K562 (cell line): Measurements from ENCODE around the gene BAD. TPM values are rescaled to one million over a fixed set of nuclear protein-coding genes. Genes with fewer than 3 reads are reported as not detected.

Experiments
- EP300 ChIP-seq: IDR thresholded peaks from 2 replicates; pipeline ENCODE4 v1.6.1; 2012; ENCODE audit warnings: low read length, improper control_type of control experiment
- GTF2F1 ChIP-seq: IDR thresholded peaks from 2 replicates; pipeline ENCODE4 v1.6.1; 2011; ENCODE audit warnings: low read depth, low read length, improper control_type of control experiment
- LARP7 ChIP-seq: fragments of 450-650 bp; IDR thresholded peaks from 2 replicates; pipeline ENCODE4 v1.6.1; 2016
- MIER1 ChIP-seq: fragments of 450-650 bp; IDR thresholded peaks from 2 replicates; pipeline ENCODE4 v1.6.1; 2016; ENCODE audit warnings: antibody characterized with exemption, mild to moderate bottlenecking, low read depth
- MLX ChIP-seq, 2 experiments: fragments of 450-650 bp in 1 of 2; sonication (generic) in 1 of 2; formaldehyde crosslinking; conservative IDR thresholded peaks; 2 replicates each; pipeline versions ENCODE4 v1.4.0 to v1.8.1; 2020 to 2022; ENCODE audit warnings: mild to moderate bottlenecking in 1 of 2, missing genetic modification reagents in 1 of 2
- NKRF ChIP-seq: fragments of 450-650 bp; IDR thresholded peaks from 2 replicates; pipeline ENCODE4 v1.6.1; 2016; ENCODE audit warnings: borderline replicate concordance
- NR4A1 ChIP-seq, 2 experiments: fragments of 250-450 bp in 1 of 2; fragments of 450-650 bp in 1 of 2; sonication (Bioruptor Pico) in 1 of 2; IDR thresholded peaks; 2 replicates each; pipeline versions ENCODE4 v1.4.0 to v1.6.1; 2016 to 2020; ENCODE audit warnings: mild to moderate bottlenecking in 2 of 2, missing compliant biosample characterization in 1 of 2, missing genetic modification characterization in 1 of 2, moderate library complexity in 1 of 2
- PHF20 ChIP-seq: fragments of 450-650 bp; IDR thresholded peaks from 2 replicates; pipeline ENCODE4 v1.6.1; 2018; ENCODE audit not compliant: partially characterized antibody
- SRSF3 ChIP-seq: fragments of 200-400 bp; formaldehyde crosslinking; IDR thresholded peaks from 2 replicates; pipeline ENCODE4 v1.6.1; 2016; ENCODE audit warnings: mild to moderate bottlenecking, low read length, moderate library complexity; ENCODE audit not compliant: insufficient read depth
- ZNF384 ChIP-seq: IDR thresholded peaks from 2 replicates; pipeline ENCODE4 v1.6.1; 2012; ENCODE audit warnings: low read depth, low read length, improper control_type of control experiment
- ZNF449 ChIP-seq: fragments of 250-450 bp; sonication (Bioruptor Pico); IDR thresholded peaks from 2 replicates; pipeline ENCODE4 v1.8.0; 2022; ENCODE audit warnings: moderate library complexity, mild to moderate bottlenecking, inconsistent platforms
- ZNF511 ChIP-seq: sonication (generic); formaldehyde crosslinking; IDR thresholded peaks from 2 replicates; pipeline ENCODE4 v1.8.0; 2022; ENCODE audit warnings: mild to moderate bottlenecking, missing genetic modification reagents
- ZNF707 ChIP-seq: fragments of 250-450 bp; sonication (Bioruptor Pico); conservative IDR thresholded peaks from 2 replicates; pipeline ENCODE4 v1.8.0; 2022; ENCODE audit warnings: inconsistent platforms, mild to moderate bottlenecking, moderate library complexity
- polyA plus RNA-seq, 8 experiments: library from polyadenylated mRNA; depleted of rRNA in 4 of 8; stranded (reverse) in 5 of 8; unstranded in 3 of 8; fragments of >200 nt; fragmentation: Nextera tagmentation in 2 of 8; fragmentation: Illumina TruSeq in 1 of 8; extraction: Ambion mirVana in 2 of 8; extraction: Trizol in 1 of 8; gene quantifications; 2 replicates each; pipeline versions ENCODE4 v1.2.1 to v1.2.3, GENCODE V29; 2011 to 2014; ENCODE audit warnings: inconsistent platforms in 1 of 8, missing spikeins in 1 of 8
- total RNA-seq, 7 experiments: library from RNA; depleted of rRNA in 6 of 7; stranded (reverse); fragments of >200 nt in 6 of 7; fragmentation: Illumina TruSeq in 2 of 7; extraction: Trizol in 2 of 7; gene quantifications; 2 replicates each; pipeline versions ENCODE4 v1.2.1 to v1.2.3, GENCODE V29; 2011 to 2021; ENCODE audit warnings: low replicate concordance in 1 of 7

Gene BAD
- total and polyA plus RNA-seq, 9 of the 15 experiments (the other 6 are each of a cell fraction or from before 2014, with no cell fraction given): 0.61 to 45.6 (median 11.8) TPM

GRCh38 chr11:64286801-64287159, 2.3 kb upstream of the BAD start (continued):
- TF ChIP-seq NR4A1 (CRISPR knock-in tag; IDR thresholded peaks at IDR 0.05): no peak
- no peak for TF ChIP-seq NR4A1 (tag; IDR thresholded peaks at IDR 0.05)
- TF ChIP-seq NKRF: no peak
- no peak for TF ChIP-seq ZNF511 (CRISPR knock-in tag)
- TF ChIP-seq PHF20: no peak
- TF ChIP-seq MLX (CRISPR knock-in tag; conservative IDR thresholded peaks at IDR 0.05): no peak
- no peak for TF ChIP-seq EP300
- TF ChIP-seq GTF2F1: no peak
- no peak for TF ChIP-seq SRSF3
- no peak for TF ChIP-seq MIER1
- no peak for TF ChIP-seq ZNF707 (CRISPR knock-in tag)
- no peak for TF ChIP-seq ZNF449 (CRISPR knock-in tag)
- no peak for TF ChIP-seq ZNF384
- TF ChIP-seq LARP7: no peak
